GM23338 (cell line): ENCODE measurements around the gene E2F6. TPM values are rescaled to one million over a fixed set of nuclear protein-coding genes. Genes with fewer than 3 reads are reported as not detected.

Experiments used
- ATAC-seq: fragments of 200-7000 bp; cut with Tn5 transposase; 3 replicates; pipeline ENCODE4 v1.9.1; 2020
- DNase-seq: peaks from one replicate; pipeline ENCODE4 v3.0.0-alpha.2; 2015; ENCODE audit warnings: low spot score
- H2AFZ ChIP-seq: fragments of 200-600 bp; sonication (generic); 2 replicates; pipeline ENCODE4 v1.8.0; 2016; ENCODE audit warnings: antibody characterized with exemption, mild to moderate bottlenecking, moderate library complexity
- H3F3A ChIP-seq: fragments of 200-600 bp; sonication (generic); replicated peaks from 2 replicates; pipeline ENCODE4 v1.8.0; 2017; ENCODE audit warnings: antibody characterized with exemption, mixed run types, low read depth
- H3K27ac ChIP-seq: fragments of 200-600 bp; sonication (generic); 2 replicates; pipeline ENCODE4 v1.6.1; 2016; ENCODE audit warnings: low read depth
- H3K27me3 ChIP-seq: fragments of 200-600 bp; sonication (generic); 2 replicates; pipeline ENCODE4 v1.8.0; 2016; ENCODE audit warnings: mild to moderate bottlenecking, mixed run types, moderate library complexity; ENCODE audit not compliant: insufficient read depth
- H3K36me3 ChIP-seq: fragments of 200-600 bp; sonication (generic); 2 replicates; pipeline ENCODE4 v1.8.0; 2016; ENCODE audit warnings: mild to moderate bottlenecking; ENCODE audit not compliant: insufficient read depth
- H3K4me1 ChIP-seq: fragments of 200-600 bp; sonication (generic); 2 replicates; pipeline ENCODE4 v1.8.0; 2016; ENCODE audit warnings: mild to moderate bottlenecking, moderate library complexity; ENCODE audit not compliant: insufficient read depth
- H3K4me2 ChIP-seq: fragments of 200-600 bp; sonication (generic); 2 replicates; pipeline ENCODE4 v1.7.1; 2017; ENCODE audit warnings: mixed run types
- H3K4me3 ChIP-seq: fragments of 200-600 bp; sonication (generic); 2 replicates; pipeline ENCODE4 v1.6.1; 2016; ENCODE audit warnings: mixed run types
- H3K79me2 ChIP-seq: fragments of 200-600 bp; sonication (generic); replicated peaks from 2 replicates; pipeline ENCODE4 v1.8.0; 2017; ENCODE audit warnings: mild to moderate bottlenecking; ENCODE audit not compliant: insufficient read depth
- H3K9me2 ChIP-seq: fragments of 200-600 bp; sonication (generic); 2 replicates; pipeline ENCODE4 v1.8.0; 2017; ENCODE audit not compliant: insufficient read depth
- H4K20me1 ChIP-seq: fragments of 200-600 bp; sonication (generic); replicated peaks from 2 replicates; pipeline ENCODE4 v1.8.0; 2017; ENCODE audit warnings: mild to moderate bottlenecking; ENCODE audit not compliant: insufficient read depth
- H3K27ac Mint-ChIP-seq: 2 replicates; pipeline ENCODE4 v1.8.0; 2020; ENCODE audit warnings: inconsistent platforms, mild to moderate bottlenecking, moderate library complexity, mixed read lengths
- H3K27me3 Mint-ChIP-seq: 3 replicates; pipeline ENCODE4 v1.8.0; 2022; ENCODE audit warnings: low read depth, mild to moderate bottlenecking, moderate library complexity, mixed read lengths, inconsistent platforms; ENCODE audit not compliant: insufficient read depth, poor library complexity
- H3K36me3 Mint-ChIP-seq: 3 replicates; pipeline ENCODE4 v1.8.0; 2021; ENCODE audit warnings: low read depth, mild to moderate bottlenecking, inconsistent platforms, moderate library complexity, mixed read lengths
- H3K4me1 Mint-ChIP-seq: 3 replicates; pipeline ENCODE4 v1.8.0; 2020; ENCODE audit warnings: mild to moderate bottlenecking, inconsistent platforms, mixed read lengths
- H3K4me3 Mint-ChIP-seq: 3 replicates; pipeline ENCODE4 v1.8.0; 2021; ENCODE audit warnings: moderate library complexity, mild to moderate bottlenecking, inconsistent platforms, mixed read lengths
- H3K9me3 Mint-ChIP-seq: 3 replicates; pipeline ENCODE4 v1.8.0; 2020; ENCODE audit warnings: moderate library complexity, mild to moderate bottlenecking, inconsistent platforms, mixed read lengths
- EZH2 ChIP-seq: fragments of 200-600 bp; sonication (generic); IDR thresholded peaks from one replicate; pipeline ENCODE4 v1.8.0; 2017; ENCODE audit warnings: antibody characterized with exemption, mild to moderate bottlenecking, low read depth; ENCODE audit not compliant: unreplicated experiment
- EZH2phosphoT487 ChIP-seq: fragments of 200-600 bp; sonication (generic); IDR thresholded peaks from one replicate; pipeline ENCODE4 v1.8.1; 2018; ENCODE audit warnings: antibody characterized with exemption; ENCODE audit not compliant: unreplicated experiment
- JUNB ChIP-seq: IDR thresholded peaks from one replicate; pipeline ENCODE4 v1.6.1; 2016; ENCODE audit warnings: antibody characterized with exemption; ENCODE audit not compliant: unreplicated experiment
- NANOG ChIP-seq: IDR thresholded peaks from 2 replicates; pipeline ENCODE4 v1.6.1; 2016; ENCODE audit warnings: antibody characterized with exemption, borderline replicate concordance
- POLR2AphosphoS5 ChIP-seq: IDR thresholded peaks from 2 replicates; pipeline ENCODE4 v1.6.1; 2016; ENCODE audit warnings: antibody characterized with exemption, low read depth
- STAT1 ChIP-seq: IDR thresholded peaks from one replicate; pipeline ENCODE4 v1.6.1; 2016; ENCODE audit warnings: antibody characterized with exemption; ENCODE audit not compliant: unreplicated experiment
- ZNF114 ChIP-seq: fragments of 250-450 bp; sonication (Bioruptor Pico); IDR thresholded peaks from 2 replicates; pipeline ENCODE4 v1.5.0; 2020; ENCODE audit warnings: mild to moderate bottlenecking, moderate library complexity
- ZNF331 ChIP-seq: fragments of 250-450 bp; sonication (Bioruptor Pico); IDR thresholded peaks from 2 replicates; pipeline ENCODE4 v1.5.0; 2020; ENCODE audit warnings: low read depth, mild to moderate bottlenecking, moderate library complexity
- polyA plus RNA-seq: library from polyadenylated mRNA; unstranded; fragments of >200 nt; fragmentation: Nextera tagmentation; extraction: Ambion mirVana; gene quantifications from 2 replicates; pipeline ENCODE4 v1.2.1, GENCODE V29; 2016
- total RNA-seq: library from RNA; depleted of rRNA; stranded (reverse); fragments of >200 nt; shearing (Covaris generic); gene quantifications from 2 replicates; pipeline ENCODE4 v1.2.3, GENCODE V29; 2014
- TF ChIP-seq, protein P1 (sequence below): IDR thresholded peaks from one replicate; pipeline ENCODE4 v1.6.1; 2018; ENCODE audit warnings: antibody characterized with exemption; ENCODE audit not compliant: unreplicated experiment
- TF ChIP-seq, protein P2 (sequence below): IDR thresholded peaks from 2 replicates; pipeline ENCODE4 v1.6.1; 2016; ENCODE audit warnings: antibody characterized with exemption
- TF ChIP-seq, protein P3 (sequence below), 2 experiments: fragments of 200-600 bp in 1 of 2; sonication (generic) in 1 of 2; conservative IDR thresholded peaks; 2 replicates each; pipeline versions ENCODE4 v1.5.1 to v1.6.1; 2016 to 2017; ENCODE audit warnings: antibody characterized with exemption in 2 of 2, low read depth in 2 of 2, mild to moderate bottlenecking in 2 of 2, moderate library complexity in 1 of 2

Gene E2F6
- total and polyA plus RNA-seq, 2 experiments from 2014 or later: 16.9 to 20.7 TPM

DNA sequence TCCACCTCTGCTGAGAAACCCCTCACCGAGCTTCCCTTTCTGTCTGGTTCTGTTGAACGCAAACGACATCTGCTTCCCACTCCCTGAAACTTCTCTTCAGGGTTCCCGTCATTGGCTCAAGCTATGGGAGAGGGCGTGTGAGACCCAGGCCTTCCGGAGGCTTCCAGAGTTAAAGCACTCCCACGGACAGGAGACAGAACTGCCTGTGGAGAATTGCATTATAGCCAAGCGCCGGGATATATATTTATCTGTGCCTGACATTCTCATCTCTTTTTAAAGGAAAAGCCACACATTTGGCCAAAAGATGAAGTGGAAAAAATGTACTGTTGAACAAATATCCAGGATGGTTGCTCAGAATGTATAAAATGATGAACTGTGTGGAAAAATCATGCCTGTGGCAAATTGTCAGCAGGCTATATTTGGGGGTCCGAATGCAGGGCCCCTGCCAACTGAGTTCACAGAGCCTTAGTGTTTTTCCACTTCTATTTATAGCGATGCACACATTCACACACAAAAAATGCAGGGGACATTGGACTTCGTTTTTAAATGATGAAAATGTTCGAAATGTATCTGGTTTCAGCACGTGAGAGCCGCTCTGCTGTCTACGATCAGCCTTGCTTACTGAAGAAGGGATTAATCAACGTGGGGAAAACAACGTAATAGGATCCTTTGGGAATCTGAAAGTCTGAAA is 59.5 kb downstream of the E2F6 start (continued):
- TF ChIP-seq, protein P1, sequence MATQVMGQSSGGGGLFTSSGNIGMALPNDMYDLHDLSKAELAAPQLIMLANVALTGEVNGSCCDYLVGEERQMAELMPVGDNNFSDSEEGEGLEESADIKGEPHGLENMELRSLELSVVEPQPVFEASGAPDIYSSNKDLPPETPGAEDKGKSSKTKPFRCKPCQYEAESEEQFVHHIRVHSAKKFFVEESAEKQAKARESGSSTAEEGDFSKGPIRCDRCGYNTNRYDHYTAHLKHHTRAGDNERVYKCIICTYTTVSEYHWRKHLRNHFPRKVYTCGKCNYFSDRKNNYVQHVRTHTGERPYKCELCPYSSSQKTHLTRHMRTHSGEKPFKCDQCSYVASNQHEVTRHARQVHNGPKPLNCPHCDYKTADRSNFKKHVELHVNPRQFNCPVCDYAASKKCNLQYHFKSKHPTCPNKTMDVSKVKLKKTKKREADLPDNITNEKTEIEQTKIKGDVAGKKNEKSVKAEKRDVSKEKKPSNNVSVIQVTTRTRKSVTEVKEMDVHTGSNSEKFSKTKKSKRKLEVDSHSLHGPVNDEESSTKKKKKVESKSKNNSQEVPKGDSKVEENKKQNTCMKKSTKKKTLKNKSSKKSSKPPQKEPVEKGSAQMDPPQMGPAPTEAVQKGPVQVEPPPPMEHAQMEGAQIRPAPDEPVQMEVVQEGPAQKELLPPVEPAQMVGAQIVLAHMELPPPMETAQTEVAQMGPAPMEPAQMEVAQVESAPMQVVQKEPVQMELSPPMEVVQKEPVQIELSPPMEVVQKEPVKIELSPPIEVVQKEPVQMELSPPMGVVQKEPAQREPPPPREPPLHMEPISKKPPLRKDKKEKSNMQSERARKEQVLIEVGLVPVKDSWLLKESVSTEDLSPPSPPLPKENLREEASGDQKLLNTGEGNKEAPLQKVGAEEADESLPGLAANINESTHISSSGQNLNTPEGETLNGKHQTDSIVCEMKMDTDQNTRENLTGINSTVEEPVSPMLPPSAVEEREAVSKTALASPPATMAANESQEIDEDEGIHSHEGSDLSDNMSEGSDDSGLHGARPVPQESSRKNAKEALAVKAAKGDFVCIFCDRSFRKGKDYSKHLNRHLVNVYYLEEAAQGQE: no peak
- TF ChIP-seq POLR2AphosphoS5 (no peak), EZH2 (no peak), ZNF331 (CRISPR knock-in tag) (no peak), JUNB (no peak), ZNF114 (CRISPR knock-in tag) (no peak), EZH2phosphoT487 (no peak), NANOG (no peak)
- TF ChIP-seq, protein P2, sequence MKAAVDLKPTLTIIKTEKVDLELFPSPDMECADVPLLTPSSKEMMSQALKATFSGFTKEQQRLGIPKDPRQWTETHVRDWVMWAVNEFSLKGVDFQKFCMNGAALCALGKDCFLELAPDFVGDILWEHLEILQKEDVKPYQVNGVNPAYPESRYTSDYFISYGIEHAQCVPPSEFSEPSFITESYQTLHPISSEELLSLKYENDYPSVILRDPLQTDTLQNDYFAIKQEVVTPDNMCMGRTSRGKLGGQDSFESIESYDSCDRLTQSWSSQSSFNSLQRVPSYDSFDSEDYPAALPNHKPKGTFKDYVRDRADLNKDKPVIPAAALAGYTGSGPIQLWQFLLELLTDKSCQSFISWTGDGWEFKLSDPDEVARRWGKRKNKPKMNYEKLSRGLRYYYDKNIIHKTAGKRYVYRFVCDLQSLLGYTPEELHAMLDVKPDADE: no peak
- TF ChIP-seq, protein P3, sequence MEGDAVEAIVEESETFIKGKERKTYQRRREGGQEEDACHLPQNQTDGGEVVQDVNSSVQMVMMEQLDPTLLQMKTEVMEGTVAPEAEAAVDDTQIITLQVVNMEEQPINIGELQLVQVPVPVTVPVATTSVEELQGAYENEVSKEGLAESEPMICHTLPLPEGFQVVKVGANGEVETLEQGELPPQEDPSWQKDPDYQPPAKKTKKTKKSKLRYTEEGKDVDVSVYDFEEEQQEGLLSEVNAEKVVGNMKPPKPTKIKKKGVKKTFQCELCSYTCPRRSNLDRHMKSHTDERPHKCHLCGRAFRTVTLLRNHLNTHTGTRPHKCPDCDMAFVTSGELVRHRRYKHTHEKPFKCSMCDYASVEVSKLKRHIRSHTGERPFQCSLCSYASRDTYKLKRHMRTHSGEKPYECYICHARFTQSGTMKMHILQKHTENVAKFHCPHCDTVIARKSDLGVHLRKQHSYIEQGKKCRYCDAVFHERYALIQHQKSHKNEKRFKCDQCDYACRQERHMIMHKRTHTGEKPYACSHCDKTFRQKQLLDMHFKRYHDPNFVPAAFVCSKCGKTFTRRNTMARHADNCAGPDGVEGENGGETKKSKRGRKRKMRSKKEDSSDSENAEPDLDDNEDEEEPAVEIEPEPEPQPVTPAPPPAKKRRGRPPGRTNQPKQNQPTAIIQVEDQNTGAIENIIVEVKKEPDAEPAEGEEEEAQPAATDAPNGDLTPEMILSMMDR (conservative IDR thresholded peaks at IDR 0.05; ENCODE audit: low read depth in 2 of 2): no peak

DNA sequence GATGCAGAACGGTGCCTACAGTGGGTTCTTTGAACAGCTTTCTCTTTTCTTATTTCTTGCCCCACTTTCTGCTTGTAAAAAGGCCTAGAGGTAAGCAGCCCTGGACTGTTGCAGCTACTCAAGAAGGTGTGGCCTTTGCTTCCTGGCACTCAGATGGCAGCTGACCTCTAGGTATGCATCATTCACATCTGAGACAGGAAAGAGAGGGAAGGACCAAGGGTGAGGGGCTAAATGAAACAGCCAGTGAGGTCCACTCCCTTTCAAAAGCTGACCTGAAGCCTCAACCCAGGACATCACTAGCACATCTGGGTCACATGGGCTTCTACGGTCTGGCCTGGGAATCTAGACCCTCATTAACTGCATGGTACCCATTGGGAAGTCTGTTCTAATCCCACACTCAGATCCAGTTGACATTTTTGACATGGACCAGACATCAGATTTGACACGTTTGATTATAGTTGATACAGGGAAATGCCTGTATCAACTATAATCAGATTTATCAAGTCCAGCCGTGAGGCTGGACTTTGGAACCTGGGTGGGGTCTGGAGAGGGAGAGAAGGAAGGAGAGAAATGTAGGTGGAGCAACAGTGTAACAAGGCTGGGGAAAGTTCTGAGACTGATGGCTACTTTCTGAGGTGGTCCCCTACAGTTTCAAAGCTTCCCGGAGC is 60.2 kb downstream of the E2F6 start:
- H3K27me3 Mint-ChIP-seq: peaks cover 4% of the 10 kb centered on the region
- H3K9me2 ChIP-seq: peaks cover 6% of the 10 kb centered on the region; the same call in 1 of the 2 replicates
- H3K36me3 ChIP-seq: no peaks in the 10 kb centered on the region
- H3K4me1 ChIP-seq: no peaks in the 10 kb centered on the region; the same call in 1 of the 2 replicates
- ATAC-seq (no peak), DNase-seq (no peak)
- no peak overlapping the region for H3K4me3 ChIP-seq
- no peak overlapping the region for H3K4me2 ChIP-seq
- no peak overlapping the region for H3K4me3 Mint-ChIP-seq
- H3K27ac Mint-ChIP-seq: no peak overlapping the region
- no peaks in the 10 kb centered on the region; the same call in 2 of the 3 replicates for H3K9me3 Mint-ChIP-seq
- no peaks in the 10 kb centered on the region for H3K27me3 ChIP-seq
- H4K20me1 ChIP-seq: no peaks in the 10 kb centered on the region
- no peaks in the 10 kb centered on the region for H3K79me2 ChIP-seq
- H2AFZ ChIP-seq: no peak overlapping the region
- no peaks in the 10 kb centered on the region for H3K36me3 Mint-ChIP-seq
- peaks cover 7% of the 10 kb centered on the region for H3K4me1 Mint-ChIP-seq
- H3K27ac ChIP-seq: no peak overlapping the region
- H3F3A ChIP-seq: no peaks in the 10 kb centered on the region
- no peak for TF ChIP-seq STAT1
- TF ChIP-seq NANOG: no peak
- TF ChIP-seq EZH2phosphoT487: no peak
- TF ChIP-seq JUNB: no peak
- TF ChIP-seq, protein P3 (conservative IDR thresholded peaks at IDR 0.05; ENCODE audit: low read depth in 2 of 2): no peak
